ENCODE data around the gene WNT2B.

Gene WNT2B

DNA sequence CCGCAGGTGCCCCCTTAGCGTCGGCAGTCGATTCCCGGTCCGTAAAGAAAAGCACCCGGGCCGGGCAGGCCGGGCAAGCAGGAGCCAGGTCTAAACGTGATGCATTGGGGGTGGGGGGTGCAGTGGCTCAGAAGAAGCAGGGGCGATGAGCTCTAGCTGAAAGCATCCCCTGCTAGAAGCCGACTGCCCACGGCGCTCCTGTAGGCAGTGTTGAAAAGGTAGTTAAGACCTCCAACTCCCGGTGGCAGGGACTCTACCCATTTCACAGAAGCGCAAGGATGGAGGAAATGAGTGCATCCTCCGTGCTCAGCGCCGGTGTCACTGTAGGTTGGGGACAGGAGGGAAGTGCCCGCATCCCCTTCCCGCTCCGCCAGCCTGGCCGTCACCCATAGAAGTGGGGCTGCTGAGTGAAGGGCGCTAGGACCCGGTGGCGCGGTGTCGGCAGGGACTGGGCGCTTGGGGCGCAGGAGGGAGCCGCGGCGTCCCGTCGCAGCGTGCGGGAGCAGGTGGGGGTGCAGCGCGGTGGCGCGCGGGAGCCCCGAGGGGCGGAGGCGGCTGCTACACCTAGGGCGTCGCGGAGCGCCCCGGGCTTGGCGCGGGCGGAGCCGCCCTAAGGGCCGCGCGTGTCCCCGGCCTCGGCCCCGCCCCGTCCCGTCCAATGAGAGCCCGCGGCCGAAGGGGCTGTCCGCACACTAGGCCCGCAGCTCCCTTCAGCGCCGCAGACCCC is at the start of gene WNT2B:
Gene WNT2B, plus strand, starts transcription at position 688 of the 727 bp plus-strand sequence. CDS start 298 bp downstream, outside the sequence.
- H3K4me3 ChIP-seq (replicated peaks; ENCODE audit: low read depth, low read length) = peak within 1 kb of the TSS; percentile 49
- TF ChIP-seq, protein P1, sequence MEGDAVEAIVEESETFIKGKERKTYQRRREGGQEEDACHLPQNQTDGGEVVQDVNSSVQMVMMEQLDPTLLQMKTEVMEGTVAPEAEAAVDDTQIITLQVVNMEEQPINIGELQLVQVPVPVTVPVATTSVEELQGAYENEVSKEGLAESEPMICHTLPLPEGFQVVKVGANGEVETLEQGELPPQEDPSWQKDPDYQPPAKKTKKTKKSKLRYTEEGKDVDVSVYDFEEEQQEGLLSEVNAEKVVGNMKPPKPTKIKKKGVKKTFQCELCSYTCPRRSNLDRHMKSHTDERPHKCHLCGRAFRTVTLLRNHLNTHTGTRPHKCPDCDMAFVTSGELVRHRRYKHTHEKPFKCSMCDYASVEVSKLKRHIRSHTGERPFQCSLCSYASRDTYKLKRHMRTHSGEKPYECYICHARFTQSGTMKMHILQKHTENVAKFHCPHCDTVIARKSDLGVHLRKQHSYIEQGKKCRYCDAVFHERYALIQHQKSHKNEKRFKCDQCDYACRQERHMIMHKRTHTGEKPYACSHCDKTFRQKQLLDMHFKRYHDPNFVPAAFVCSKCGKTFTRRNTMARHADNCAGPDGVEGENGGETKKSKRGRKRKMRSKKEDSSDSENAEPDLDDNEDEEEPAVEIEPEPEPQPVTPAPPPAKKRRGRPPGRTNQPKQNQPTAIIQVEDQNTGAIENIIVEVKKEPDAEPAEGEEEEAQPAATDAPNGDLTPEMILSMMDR (IDR thresholded peaks at IDR 0.05; ENCODE audit: low read length, missing control alignments) = no peak
- no peak for DNase-seq (ENCODE audit: low read depth)

DNA sequence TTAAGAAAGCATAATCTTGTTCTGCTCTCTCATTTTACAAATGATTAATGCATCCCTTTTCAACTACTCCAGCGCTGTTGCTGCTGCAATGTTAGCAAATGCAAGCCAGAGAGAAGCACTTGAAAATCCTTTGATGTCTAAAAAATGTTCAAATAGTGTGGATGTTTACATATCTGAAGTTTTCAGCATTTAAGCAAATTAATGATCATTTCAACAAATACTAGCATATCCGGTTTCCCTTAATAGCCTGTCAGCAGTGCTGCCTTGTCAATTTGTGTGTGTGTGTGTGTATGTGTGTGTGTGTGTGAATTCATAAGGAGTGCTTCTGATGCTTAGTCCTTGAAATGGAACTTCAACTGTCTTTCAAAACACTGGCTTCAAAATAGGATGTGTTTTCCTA is 48.1 kb upstream of the WNT2B start:
- H3K4me3 ChIP-seq (replicated peaks; ENCODE audit: low read depth, low read length) = no peak overlapping the region
- no peak for DNase-seq (ENCODE audit: low read depth)
- TF ChIP-seq, protein P1 (IDR thresholded peaks at IDR 0.05; ENCODE audit: low read length, missing control alignments) = no peak

DNA sequence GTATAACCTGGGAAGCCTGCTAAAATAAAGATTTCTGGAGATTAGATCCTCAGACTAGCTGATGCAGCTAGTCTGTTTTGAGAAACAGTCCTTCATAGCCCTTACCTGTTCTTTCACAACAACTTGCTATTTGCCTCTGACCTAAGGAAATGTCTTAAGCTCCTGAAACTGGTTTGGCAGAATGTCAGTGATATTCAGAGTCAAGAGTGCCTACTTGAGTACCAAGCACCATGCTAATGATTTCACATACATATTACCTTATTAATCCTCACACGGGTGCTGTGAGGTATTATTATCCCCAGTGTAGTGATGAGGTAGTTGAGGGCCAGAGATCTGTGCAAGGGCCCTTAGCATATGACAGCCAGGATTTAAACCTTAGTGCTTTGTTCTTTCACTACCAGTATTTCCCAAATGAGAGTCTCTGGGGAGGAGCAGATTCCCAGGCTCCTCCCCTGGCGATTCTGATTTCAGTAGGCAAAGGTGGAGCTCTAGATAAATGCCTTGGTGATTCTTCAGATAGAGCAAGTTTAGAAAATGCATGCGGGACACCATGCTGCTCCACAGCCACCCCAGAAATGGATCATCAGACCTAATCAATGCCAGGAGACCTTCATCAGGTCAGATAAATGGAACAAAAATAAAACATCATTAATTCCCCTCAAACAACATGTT is 47.4 kb upstream of the WNT2B start:
- TF ChIP-seq, protein P1 (IDR thresholded peaks at IDR 0.05; ENCODE audit: low read length, missing control alignments) = no peak
- no peak for DNase-seq (ENCODE audit: low read depth)
- H3K4me3 ChIP-seq (replicated peaks; ENCODE audit: low read depth, low read length) = no peak overlapping the region

DNA sequence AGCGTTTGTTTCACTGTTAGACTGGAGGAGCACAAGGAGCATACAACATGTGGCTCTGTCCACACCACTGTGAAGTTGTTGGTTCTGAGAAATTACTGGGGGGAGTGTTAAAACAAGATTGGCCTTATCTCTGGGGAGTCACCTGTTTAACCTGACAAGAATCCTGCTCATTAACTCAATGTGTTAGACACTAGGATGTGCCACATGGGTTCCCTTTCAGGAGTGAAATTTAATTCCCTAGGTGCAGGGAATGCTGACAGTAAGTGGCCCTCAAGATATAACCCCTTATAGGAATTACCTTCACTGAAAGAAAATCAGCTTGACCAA is 45.8 kb upstream of the WNT2B start:
- TF ChIP-seq, protein P1 (IDR thresholded peaks at IDR 0.05; ENCODE audit: low read length, missing control alignments) = no peak
- DNase-seq (ENCODE audit: low read depth) = no peak
- no peak overlapping the region for H3K4me3 ChIP-seq (replicated peaks; ENCODE audit: low read depth, low read length)

DNA sequence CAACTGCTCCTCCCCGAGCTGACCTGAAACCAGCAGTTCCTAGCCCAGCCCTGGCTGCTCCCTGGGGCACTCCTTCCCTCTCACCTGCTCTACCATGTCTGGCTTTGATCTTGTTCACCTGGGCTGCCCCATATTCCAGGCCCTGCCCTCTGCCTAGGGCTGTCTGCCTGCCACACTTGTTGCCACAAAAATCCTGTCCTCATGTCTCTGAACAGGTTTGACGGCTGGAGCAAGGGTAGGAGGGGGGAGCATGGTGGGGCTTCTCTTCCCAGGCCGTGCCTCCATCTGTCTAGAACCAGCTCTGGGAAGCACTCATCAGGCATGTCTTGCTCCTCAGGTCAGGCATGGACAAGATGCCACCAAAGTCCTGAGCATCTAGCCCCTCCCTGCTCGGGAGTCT is 44.3 kb upstream of the WNT2B start:
- DNase-seq (ENCODE audit: low read depth) = no peak
- TF ChIP-seq, protein P1 (IDR thresholded peaks at IDR 0.05; ENCODE audit: low read length, missing control alignments) = no peak

DNA sequence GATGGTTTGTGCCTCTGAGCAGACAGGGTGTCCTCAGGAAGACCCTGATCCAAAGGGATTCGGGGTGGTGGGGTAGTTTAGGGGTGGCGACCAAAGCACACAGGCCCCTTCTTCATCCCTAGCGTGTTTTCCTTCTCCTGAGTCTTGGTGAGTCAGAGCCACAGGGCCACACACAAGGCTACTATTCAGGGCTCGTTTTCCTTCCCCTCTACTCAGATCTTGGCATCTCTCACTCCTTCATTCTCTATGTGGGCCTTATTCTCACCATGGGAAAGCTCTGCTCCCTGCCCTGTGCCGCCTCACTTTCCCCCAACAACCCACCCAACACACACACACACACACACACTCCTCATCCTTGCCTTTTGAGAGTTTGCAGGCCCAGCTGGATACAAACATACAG is 43.6 kb upstream of the WNT2B start:
- TF ChIP-seq, protein P1 (IDR thresholded peaks at IDR 0.05; ENCODE audit: low read length, missing control alignments) = no peak
- H3K4me3 ChIP-seq (replicated peaks; ENCODE audit: low read depth, low read length) = no peak overlapping the region

More for the DNA sequence above, 44.3 kb upstream of the WNT2B start:
- H3K4me3 ChIP-seq (replicated peaks; ENCODE audit: low read depth, low read length) = no peak overlapping the region

More for the DNA sequence above, 43.6 kb upstream of the WNT2B start:
- DNase-seq (ENCODE audit: low read depth) = peak; percentile 46

Measured in fibroblast of pulmonary artery (primary cell).